Calu3 (cell line): ENCODE results near the gene RANBP9. TPM values are rescaled to one million over a fixed set of nuclear protein-coding genes. Genes with fewer than 3 reads are reported as not detected.

Source experiments
- BruUV-seq: library from RNA; stranded (reverse); fragments of 400-500 nt; replicated peaks from 2 replicates; lab custom pipeline; 2021; lab: Mats Ljungman, UMichigan
- CTCF ChIA-PET: fragments of 300-600 bp; sonication (Branson Sonifier 250); formaldehyde crosslinking; loops from one replicate; lab custom pipeline; 2022; ENCODE audit warnings: antibody characterized with exemption; lab: Charles Lee
- DNase-seq: peaks from one replicate; pipeline ENCODE4 v3.0.0; 2022
- H3K27ac Mint-ChIP-seq: one replicate; pipeline ENCODE4 v1.8.0; 2022; ENCODE audit warnings: mixed read lengths; ENCODE audit not compliant: unreplicated experiment
- H3K27me3 Mint-ChIP-seq: one replicate; pipeline ENCODE4 v1.8.0; 2022; ENCODE audit warnings: mixed read lengths; ENCODE audit not compliant: unreplicated experiment
- H3K36me3 Mint-ChIP-seq: one replicate; pipeline ENCODE4 v1.8.0; 2022; ENCODE audit warnings: mild to moderate bottlenecking, moderate library complexity, mixed read lengths; ENCODE audit not compliant: insufficient read depth, unreplicated experiment
- H3K4me1 Mint-ChIP-seq: one replicate; pipeline ENCODE4 v1.8.0; 2022; ENCODE audit warnings: mild to moderate bottlenecking, low read depth, mixed read lengths; ENCODE audit not compliant: unreplicated experiment
- H3K4me3 Mint-ChIP-seq: one replicate; pipeline ENCODE4 v1.8.0; 2022; ENCODE audit warnings: mild to moderate bottlenecking, low read depth, moderate library complexity, mixed read lengths; ENCODE audit not compliant: unreplicated experiment
- H3K9me3 Mint-ChIP-seq: one replicate; pipeline ENCODE4 v1.8.0; 2022; ENCODE audit warnings: low read depth, mixed read lengths; ENCODE audit not compliant: unreplicated experiment
- intact Hi-C: fragments of 100-400 bp; cut with micrococcal nuclease; formaldehyde crosslinking; loops from one replicate; pipeline ENCODE4 v1.10.0; 2022; ENCODE audit not compliant: unreplicated experiment
- total RNA-seq: library from RNA; stranded (reverse); gene quantifications from 2 replicates; pipeline ENCODE4 v1.2.3, GENCODE V29; 2022
- TF ChIP-seq, protein P1 (sequence below): fragments of 200-600 bp; IDR thresholded peaks from one replicate; pipeline ENCODE4 v1.8.0; 2022; ENCODE audit warnings: antibody characterized with exemption; ENCODE audit not compliant: unreplicated experiment

Gene RANBP9
- total RNA-seq, 1 experiment from 2014 or later = 20.4 TPM

DNA sequence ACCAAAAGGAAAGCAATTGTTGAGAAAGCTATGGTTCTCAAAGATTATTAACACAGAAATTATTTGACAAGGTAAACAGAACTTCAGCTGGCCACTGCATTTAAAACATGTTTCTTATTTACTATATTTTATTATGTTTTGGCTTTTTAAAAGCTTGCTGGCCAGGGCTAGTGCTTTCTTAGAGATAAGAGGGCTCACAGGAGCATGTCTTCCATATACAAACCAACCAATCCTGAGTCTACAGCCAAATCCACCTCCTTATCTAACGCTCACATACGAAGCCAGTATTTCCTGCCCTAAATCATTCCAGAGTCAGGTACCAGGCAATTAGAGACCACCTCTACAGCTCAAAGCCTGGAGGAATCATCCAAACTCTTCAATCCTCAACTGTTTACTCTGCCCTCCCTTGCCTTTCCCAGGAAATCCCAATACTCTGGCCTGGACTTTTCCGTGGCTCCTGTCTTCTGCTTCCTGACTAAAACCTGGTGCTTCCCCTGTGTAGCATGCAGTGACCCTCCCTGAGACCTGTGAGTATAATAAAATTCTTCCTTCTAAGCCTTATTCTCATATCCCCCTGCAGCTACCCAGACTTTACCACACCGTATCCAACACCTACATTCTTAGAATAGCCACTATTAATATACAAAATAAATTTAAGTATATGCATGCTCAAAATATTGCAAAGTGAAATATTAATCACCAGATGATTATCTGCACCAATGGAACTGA is 33.2 kb downstream of the RANBP9 start:
- BruUV-seq = no TSS peak
- intact Hi-C loops = no loop called here
- H3K4me1 Mint-ChIP-seq = no peaks in the 10 kb centered on the region
- DNase-seq = no peak
- no peak overlapping the region for H3K27ac Mint-ChIP-seq
- CTCF ChIA-PET = no interaction called here
- TF ChIP-seq, protein P1, sequence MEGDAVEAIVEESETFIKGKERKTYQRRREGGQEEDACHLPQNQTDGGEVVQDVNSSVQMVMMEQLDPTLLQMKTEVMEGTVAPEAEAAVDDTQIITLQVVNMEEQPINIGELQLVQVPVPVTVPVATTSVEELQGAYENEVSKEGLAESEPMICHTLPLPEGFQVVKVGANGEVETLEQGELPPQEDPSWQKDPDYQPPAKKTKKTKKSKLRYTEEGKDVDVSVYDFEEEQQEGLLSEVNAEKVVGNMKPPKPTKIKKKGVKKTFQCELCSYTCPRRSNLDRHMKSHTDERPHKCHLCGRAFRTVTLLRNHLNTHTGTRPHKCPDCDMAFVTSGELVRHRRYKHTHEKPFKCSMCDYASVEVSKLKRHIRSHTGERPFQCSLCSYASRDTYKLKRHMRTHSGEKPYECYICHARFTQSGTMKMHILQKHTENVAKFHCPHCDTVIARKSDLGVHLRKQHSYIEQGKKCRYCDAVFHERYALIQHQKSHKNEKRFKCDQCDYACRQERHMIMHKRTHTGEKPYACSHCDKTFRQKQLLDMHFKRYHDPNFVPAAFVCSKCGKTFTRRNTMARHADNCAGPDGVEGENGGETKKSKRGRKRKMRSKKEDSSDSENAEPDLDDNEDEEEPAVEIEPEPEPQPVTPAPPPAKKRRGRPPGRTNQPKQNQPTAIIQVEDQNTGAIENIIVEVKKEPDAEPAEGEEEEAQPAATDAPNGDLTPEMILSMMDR = no peak
- no peaks in the 10 kb centered on the region for H3K9me3 Mint-ChIP-seq
- no peak overlapping the region for H3K4me3 Mint-ChIP-seq
- no peaks in the 10 kb centered on the region for H3K36me3 Mint-ChIP-seq
- H3K27me3 Mint-ChIP-seq = no peaks in the 10 kb centered on the region

DNA sequence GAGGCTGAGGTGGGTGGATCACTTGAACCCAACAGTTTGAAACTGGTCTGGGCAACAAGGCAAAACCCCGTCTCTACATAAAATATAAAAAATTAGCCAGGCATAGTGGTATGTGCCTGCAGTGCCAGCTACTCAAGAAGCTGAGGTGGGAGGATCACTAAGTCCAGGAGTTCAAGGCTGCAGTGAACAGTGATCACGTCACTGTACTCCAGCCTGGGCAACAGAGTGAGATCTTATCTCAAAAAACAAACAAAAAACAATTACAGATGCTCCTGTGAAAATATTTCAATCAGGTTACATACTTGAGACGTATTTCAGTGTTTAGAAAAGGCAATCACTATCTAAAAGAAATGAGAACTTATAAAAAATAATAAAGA is 33.8 kb downstream of the RANBP9 start:
- H3K36me3 Mint-ChIP-seq = no peaks in the 10 kb centered on the region
- no peak for DNase-seq
- H3K27me3 Mint-ChIP-seq = no peaks in the 10 kb centered on the region
- no peak overlapping the region for H3K4me3 Mint-ChIP-seq
- H3K9me3 Mint-ChIP-seq = no peaks in the 10 kb centered on the region
- TF ChIP-seq, protein P1 = no peak
- intact Hi-C loops = no loop called here
- CTCF ChIA-PET = no interaction called here
- peaks cover 5% of the 10 kb centered on the region for H3K4me1 Mint-ChIP-seq
- no peak overlapping the region for H3K27ac Mint-ChIP-seq
- BruUV-seq = no TSS peak

DNA sequence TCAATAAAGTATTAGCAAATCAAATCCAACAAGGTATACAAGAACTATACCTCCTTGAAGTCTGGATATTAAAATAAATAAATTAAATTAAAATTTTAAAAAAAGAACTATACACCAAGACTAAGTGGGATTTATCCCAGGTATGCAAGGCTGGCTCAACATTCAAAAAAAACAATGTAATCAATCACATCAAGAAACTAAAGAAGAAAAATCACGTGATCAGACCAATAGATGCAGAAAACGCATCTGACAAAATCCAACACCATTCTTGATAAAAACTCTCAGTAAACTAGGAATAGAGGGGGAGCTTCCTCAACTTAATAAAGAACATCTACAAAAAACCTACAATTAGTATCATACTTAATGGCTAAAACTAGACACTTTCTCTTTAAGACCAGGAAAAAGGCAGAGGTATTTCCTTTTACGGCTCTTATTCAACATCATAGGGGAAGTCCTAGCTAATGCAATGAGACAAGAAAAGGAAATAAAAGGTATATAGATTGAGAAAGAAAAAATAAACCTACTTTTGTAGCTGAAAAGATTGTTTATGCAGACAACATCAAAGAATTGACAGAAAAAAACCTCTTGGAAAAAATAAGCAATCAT is 35.0 kb downstream of the RANBP9 start:
- Mint-ChIP-seq H3K4me1 (peaks cover 8% of the 10 kb centered on the region), H3K27me3 (no peaks in the 10 kb centered on the region), H3K27ac (no peak overlapping the region), H3K4me3 (no peak overlapping the region), H3K36me3 (no peaks in the 10 kb centered on the region), H3K9me3 (no peaks in the 10 kb centered on the region)
- intact Hi-C loops = no loop called here
- DNase-seq = no peak
- CTCF ChIA-PET = no interaction called here
- BruUV-seq = no TSS peak
- TF ChIP-seq, protein P1 = no peak

DNA sequence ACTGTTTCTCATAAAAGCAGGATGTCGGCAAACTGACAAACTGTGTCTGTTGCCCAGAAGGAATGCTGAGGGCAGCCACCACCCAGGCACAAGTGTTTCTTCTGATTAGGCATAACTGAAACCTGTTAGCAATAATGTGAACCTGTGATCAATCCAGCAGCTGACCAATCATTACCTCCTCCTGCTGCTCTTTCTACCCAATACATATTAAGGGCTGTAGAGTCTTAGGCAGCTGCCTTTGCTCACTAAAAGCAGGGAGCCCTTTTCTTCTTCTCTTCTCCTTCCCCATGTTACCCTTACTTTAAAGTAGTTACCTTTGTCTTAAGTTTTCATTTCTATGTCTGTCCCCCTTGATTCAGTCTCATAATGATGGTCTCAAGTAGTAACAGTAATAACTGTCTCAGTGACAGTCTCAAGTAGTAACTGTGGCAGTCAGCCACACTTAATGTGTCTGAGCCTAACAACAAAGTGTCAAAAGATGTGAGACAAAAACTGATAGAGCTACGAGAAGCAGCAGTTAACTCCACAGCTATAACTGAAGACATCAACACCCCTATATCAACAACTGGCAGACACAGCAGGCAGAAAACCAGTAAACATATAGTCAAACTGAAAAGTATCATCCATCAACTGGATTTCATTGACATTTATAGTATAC is 37.0 kb downstream of the RANBP9 start:
- Mint-ChIP-seq H3K4me3 (no peak overlapping the region), H3K36me3 (no peaks in the 10 kb centered on the region), H3K27me3 (no peaks in the 10 kb centered on the region), H3K9me3 (no peaks in the 10 kb centered on the region), H3K4me1 (peaks cover 8% of the 10 kb centered on the region), H3K27ac (no peak overlapping the region)
- no TSS peak for BruUV-seq
- CTCF ChIA-PET = no interaction called here
- no peak for DNase-seq
- TF ChIP-seq, protein P1 = no peak
- intact Hi-C loops = no loop called here
